IPS-11a (cell line): ENCODE results near the gene EVX1.

ENCODE experiments used
- H3K4me3 ChIP-seq: one replicate; pipeline ENCODE4 v1.5.1; 2013; ENCODE audit warnings: low read depth, low read length, control low read depth

EVX1 gene

DNA sequence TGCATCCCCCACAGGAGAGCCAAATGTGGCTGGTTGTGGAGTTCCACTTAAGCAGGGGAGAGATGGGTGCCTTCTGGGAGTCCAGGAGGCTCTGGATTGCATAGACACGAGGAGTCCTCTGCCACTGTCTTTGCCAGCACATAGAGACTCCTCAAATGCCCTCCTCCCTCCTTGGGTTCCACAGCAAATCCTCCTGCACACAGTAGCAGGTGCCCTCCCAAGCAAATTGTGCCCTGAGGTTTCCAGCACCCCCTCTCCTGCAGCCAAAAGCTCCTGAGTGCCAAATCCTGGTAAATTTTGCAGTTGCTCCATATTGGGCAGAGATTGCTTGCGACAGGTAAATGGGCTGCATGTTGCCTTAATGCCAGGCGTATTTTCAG, 5.8 kb downstream of the EVX1 start:
- H3K4me3 ChIP-seq = no peak overlapping the region

DNA sequence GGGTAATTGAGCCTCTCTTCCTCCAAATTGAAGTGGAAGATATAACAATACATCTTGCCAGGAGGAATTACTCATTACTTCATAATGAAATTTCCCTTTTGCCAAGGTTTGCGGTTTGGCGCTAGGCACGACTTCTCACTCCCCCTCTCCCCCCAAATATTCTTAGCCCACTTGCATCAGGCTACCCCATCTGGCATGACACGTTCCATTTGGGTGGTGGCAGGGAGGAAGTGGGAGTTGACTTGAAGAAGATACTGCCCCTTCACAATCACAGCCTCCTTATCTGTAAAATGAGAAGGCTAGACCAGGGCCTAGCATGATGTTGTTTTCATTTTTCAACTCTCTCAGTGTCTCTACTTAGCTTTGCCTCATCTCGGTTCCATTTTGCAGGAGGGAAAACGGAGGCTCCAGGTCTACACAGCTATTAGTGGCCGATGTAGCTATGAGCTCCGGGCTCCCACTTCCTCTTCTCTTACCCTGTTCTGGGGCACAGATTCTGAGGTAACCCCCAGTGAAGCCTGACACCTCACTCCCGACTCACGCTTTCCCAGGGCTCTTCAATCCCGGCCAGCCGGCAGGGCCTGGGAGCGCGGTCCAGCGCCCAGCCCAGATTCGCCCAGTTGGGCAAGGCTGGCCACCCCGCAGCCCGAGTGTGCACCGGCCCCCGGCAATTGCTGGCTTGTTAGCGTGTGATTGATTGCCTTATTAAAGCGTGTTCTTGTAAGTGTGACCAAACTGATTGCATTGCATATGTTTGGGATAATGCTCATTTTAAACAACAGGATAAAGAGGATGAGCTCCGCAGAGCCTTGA, 6.5 kb downstream of the EVX1 start:
- H3K4me3 ChIP-seq = no peak overlapping the region

DNA sequence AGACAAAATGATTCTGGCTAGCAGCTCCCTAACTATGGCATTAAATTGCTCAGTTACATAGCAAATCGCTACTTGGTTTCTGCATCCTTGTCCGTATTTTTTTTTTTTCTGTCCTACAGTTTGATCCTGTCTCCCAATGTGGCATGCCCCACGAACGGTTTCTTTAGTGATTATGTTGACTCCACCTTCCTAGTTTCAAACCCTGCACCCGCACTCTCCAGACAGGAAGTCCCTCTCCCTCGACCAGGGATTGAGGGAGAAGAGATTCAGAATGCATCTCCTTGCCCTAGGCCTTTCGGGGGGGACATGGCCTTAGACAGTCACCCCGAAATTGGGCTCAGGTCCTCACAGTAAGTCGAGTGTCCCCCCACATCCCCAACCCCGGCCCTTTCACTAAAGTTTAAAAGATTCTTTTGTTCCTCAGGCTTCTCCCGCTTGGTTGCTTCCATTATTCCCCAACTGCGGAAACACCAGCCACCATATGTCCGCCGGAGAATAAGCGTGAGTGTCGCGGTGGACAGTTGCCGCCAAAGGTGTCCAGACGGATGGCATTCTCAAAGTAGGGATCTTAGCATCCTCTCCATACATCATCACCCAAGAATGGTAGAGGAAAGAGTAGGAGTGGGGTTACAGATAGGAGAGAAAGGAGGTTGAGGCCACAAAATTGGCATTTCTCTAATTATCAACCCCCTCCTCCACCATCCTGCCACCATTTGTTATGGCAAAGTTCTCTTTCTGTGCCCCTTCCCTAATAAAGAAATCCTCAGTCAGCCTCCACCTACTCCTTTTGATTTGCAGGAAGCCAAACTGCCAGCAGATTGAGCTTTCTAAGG, 7.3 kb downstream of the EVX1 start:
- H3K4me3 ChIP-seq = no peak overlapping the region

DNA sequence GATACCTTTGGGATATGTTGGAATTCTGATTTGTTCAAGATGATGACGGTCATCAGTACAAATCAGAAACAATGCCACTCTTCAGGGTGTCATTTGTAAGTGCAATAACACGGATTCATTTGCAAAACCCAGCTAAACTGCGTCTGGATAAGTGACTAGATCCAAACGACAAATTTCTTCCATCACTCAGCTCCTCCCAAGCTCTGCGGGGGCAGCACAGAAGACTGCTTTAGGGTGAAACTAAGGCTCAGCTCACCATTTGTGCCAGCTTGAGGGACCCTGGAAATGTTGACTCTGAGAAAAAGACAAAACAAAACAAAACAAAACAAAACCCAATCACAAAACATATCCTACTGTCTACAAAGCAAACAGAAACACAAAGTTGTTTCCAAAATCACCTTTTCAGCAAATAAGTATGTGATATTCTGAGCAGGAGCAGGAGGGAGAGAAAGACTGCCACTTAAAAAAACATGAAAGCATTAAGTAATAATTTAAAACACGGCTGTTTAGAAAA, 8.0 kb downstream of the EVX1 start:
- H3K4me3 ChIP-seq = no peak overlapping the region

DNA sequence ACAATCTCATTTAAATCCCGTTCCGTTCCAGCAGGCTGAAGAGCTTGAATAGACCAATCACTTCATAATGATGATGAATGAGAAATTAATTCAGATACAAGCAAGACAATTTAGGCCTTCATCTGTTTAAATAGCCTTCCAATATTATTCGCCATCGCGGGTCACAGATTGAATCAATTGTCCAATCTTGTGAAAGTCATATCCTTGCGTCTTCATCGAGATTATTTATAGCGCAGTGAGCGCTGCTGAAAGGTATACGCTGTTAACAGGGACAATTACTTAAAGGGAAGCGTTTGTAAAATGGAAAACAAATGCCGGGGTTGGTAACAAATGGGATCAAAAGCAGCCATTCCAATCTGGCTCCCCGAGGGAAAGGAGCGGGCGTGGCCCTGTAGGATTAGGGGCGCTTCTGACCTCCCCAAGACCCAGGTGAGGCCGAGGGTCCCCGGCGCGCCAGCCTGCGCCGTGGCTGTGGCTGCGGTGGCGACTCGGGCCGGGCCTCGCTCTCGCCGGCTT, 8.6 kb downstream of the EVX1 start:
- no peak overlapping the region for H3K4me3 ChIP-seq

DNA sequence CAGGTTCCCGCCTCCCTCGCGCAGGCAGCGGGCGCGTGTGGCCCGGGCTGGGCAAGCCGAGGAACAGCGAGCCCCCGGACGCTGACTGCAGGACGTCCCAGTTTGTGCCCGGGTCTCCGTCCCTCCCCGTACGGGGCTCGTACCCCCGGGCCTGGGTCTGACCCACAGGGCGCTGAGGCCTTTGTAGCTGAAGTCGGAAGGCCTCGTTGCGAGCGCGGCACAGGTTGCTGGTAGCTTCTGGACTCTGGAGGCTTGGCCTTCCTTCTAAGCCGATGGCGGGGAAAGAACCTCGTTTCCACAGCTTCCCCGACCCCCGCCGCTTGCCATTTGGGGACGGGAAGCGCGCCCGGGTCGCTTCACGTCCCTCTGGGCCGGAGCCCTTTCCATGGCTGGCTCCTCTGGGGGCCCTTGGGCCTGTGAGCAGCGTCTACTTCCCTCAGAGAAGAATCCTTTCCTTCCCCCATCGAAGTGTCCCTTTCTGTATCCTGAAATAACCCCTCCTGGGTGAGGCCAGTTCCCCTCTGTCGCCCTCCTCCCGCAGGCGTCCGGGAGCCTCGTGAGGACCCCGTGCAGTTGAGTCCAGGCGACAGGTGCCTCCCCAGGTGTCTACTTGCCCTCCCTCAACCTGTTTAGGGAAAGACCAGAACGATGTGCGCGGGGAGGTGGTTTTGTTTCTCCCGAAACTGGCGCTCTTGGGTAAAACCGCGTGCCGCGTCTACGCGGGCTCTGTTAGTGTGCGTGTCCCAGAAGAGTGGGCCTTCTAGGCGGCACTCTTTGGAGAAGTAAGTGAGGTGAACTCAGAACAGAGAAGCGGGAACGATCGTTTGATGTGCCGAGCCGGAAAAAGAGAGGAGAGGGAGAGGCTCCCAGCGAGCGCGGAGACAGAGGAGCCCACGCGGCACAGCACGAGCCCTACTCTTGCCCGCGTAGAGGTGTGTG, 9.3 kb downstream of the EVX1 start:
- no peak overlapping the region for H3K4me3 ChIP-seq

DNA sequence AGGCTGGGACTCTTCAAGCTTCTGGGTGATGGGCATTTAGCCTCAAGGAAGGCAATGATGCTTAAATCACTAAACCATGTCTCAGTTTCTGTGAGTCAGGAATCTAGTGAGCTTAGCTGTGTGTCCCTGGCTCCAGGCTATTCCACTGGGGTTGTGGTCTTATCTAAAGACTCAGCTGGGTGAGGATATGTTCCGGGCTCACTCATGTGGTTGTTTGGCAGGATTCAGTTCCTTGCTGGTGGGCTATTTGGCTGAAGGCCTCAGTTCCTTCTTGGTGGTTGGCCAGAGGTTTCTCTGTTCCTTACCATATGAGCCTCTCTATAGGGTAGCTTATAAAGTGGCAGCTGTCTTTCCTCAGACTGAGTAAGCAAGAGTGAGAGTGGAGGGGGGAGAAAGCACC, 12.0 kb downstream of the EVX1 start:
- H3K4me3 ChIP-seq = no peak overlapping the region

DNA sequence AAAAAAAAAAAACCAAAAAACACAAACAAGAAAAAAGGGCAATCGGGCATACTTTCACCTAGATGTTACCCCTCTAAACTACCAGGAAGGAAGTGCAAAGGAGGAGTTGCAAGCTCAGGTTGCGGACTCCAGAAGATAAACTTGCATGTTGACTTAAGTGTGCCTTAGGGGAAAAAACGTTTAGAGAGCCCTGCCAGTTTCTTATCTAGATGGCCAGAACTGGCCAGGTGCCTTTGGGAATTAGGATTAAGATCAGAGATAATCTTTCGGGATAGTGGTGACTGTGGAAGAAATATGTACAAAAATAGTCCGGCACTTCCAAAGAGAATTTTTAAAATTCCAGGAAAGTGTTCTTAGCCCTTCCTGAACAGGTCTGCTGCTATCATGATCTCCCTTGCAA, 17.6 kb downstream of the EVX1 start:
- no peak overlapping the region for H3K4me3 ChIP-seq

DNA sequence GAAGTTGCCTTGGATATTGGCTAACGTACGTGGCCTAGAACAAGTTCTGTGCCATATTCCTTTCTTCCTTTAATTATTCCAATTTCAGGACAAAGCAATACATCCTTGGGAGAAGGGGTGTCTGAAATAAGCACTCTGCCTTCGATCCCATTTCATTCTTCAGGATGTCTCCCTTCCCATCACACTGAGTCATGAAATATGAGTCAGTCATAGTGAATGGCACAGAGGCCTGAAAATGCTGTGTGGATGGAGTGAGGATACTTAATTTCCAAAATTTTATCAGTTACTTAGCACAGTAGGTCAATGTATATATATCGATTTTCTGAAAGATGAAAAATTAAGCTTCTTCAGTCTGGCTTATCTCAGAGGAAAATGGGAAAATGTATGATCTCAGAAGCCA, 19.5 kb downstream of the EVX1 start:
- no peak overlapping the region for H3K4me3 ChIP-seq

DNA sequence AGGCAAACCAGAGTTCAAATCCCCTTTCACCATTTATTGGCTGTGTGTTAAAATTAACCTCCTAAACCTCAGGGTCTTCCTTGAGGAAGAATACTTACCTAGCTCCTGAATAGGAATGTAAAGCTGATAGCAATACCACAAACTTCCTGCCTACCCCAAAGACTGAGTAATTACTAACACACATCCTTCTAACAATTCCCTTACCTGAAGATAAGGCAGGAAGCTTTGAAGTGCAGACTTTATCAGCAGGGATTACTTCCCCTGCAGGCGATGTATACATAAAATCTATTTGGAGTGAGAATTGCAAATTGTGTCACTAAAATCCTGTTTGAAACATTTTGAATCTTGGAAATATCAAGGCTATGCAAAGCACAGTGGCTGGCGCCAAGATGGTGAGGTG, 21.2 kb downstream of the EVX1 start:
- no peak overlapping the region for H3K4me3 ChIP-seq

DNA sequence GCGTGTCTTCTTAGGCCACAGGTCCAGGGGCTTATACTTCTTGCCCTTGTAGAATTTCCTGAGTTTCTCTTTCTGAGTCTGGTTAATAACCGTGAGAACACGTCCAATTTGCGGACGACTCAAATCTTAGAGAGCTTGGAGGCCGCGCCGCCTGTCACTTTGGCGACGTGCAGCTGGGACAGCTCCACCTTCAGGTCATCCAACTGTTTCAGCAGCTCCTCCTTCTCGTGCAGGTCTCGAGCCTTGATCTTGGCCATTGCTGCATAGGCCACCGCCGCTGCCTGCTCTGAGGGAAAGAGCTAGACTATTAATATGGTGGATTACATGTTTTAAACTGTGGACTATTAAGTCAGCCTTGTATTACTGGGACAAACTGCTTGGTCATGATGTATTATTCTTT, 26.9 kb downstream of the EVX1 start:
- no peak overlapping the region for H3K4me3 ChIP-seq

DNA sequence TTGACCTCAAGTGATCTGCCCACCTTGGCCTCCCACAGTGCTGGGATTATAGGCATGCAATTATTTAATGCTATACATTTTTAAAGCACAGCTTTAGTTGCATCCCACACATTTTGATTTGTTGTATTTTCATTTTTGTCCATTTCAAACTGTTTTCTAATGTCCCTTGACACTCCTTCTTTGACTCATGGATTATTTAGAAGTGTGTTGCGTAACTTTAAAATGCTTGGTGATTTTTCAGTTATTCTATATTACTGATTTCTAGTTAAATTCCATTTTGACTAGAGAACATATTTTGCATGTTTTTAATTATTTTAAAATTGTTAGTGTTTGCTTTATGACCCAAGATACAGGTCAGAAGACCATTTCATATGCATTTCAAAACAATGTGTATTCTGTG, 28.8 kb downstream of the EVX1 start:
- H3K4me3 ChIP-seq = no peak overlapping the region

DNA sequence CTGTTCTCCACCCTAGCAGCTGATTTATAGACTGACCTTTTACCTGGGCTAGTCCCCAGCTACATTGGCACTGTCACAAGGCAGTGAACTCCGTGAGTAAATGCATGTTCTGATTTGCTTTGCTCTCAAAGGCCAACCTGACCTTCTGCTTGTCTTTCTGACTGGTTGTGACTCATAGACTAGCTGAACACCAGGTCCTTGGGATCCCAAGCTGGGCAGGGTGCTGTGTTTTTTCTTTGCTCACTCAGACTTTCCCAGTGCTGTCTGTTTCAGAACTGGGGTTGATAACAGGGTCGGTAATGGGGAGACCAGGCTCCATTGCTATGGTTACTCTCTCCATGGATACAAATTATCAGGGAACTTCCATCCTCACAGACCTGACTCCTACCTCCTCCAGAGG, 35.0 kb downstream of the EVX1 start:
- H3K4me3 ChIP-seq = no peak overlapping the region

DNA sequence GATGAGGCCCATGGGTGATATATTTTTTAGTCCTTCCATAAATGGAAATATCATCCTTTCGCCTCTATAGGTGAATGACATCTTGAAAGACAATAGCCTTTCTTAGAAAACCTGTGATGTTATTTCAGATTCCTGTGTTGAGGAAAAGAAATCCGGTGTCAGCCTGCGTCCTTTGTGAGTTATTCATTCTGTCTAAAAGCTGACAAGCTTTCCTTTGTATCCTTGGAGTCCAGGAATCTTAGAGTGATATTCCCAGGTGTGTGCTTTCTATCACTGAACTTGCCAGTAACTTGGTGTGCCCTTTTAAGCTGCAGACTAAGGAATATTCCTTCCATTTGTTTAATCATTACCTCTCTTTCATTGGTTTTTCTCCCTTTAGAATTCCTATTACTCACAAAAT, 41.0 kb downstream of the EVX1 start:
- no peak overlapping the region for H3K4me3 ChIP-seq

DNA sequence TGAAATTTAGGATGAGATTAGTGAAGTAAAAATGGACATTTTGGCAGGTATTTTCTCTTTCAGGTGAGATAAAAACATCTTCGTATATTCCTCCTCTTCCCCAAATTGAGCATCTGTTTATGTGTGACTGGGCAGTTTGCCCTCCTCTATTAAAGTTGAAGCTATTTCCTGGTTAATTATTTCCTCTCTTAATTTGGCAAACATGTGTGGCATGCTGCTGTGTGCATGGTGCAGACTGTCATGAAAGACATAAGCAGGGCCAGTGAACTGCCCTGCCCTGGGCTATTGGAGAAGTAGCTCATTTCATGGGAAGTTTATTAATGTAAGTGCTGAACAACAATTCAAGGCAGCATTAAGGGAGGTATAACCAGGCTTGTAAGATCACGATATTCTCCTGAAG, 52.6 kb downstream of the EVX1 start:
- H3K4me3 ChIP-seq = no peak overlapping the region

DNA sequence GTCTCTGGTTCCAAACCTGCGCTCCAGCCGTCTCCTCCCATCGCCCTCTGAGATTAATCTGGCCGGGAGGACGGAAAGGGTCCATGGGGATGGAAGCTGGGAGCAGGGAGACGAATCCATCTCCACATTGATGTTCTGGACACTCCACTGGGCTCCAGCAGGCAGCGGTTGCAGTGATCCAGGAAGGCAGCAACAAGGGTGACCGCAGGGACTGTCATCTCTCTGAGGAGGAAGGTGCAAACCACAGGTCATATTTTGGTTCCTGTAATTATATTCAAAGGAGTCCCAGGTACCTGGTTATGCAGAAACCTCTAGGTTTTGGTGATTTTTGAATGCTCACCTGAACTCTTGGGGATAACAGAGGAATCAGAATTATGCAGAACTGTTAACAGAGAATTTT, 54.8 kb downstream of the EVX1 start:
- H3K4me3 ChIP-seq = no peak overlapping the region
